Measurements from ENCODE around the gene HMCN2. TPM values are rescaled to one million over a fixed set of nuclear protein-coding genes. Genes with fewer than 3 reads are reported as not detected.

Gene HMCN2
- total and polyA plus RNA-seq, 2 of the 4 experiments (the other 2 are of a cell fraction): 0.02 TPM; not detected in 1

DNA sequence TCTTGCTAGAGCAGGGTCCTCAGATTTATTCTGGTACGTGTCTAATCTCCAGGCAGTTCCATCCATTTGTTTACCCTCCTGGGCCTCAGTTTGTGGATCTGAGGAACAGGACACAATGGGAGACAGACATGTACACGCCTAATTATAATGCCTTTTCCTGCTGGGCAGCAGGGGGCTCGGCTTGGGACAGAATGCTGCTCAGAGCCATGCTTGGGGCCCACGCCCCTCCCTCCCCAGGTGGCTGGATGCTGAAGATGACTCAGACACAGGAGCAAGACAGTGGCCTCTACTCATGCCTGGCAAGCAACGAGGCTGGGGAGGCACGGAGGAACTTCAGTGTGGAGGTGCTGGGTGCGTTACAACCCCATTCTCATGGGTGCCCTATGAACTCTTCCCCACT lies 106.5 kb downstream of the HMCN2 start:
- ATAC-seq (ENCODE audit: low read depth): no peak

More for the DNA sequence above, 106.5 kb downstream of the HMCN2 start:
- peak overlapping the region; percentile 39 for H2AFZ ChIP-seq (replicated peaks; ENCODE audit: low read length, poor library complexity)
- H2BK5ac ChIP-seq (ENCODE audit: low read depth, low read length, poor library complexity, severe bottlenecking): no peak overlapping the region
- 74% methylated on average over 4 of the region's 7 CpGs; no CpG with 5 or more reads in 1 of the 2 experiments for WGBS, 2 experiments (ENCODE audit: extremely low coverage in 2 of 2, insufficient read length in 1 of 2)
- POLR2A ChIA-PET (ENCODE audit: unreplicated experiment): no interaction called here
- no peak overlapping the region for H4K5ac ChIP-seq (ENCODE audit: low read depth, low read length)
- CTCF ChIA-PET: no interaction called here
- in situ Hi-C loops (cut with MboI; ENCODE audit: low sequenced_read_pairs): no loop called here
- no peaks in the 10 kb centered on the region for H3K36me3 ChIP-seq (ENCODE audit: control insufficient read depth, insufficient read depth, low read length)
- no peak overlapping the region for H3K4me3 ChIP-seq (ENCODE audit: insufficient read depth, low read depth, low read length)
- no TSS peak for BruUV-seq (replicated peaks)
- H2BK15ac ChIP-seq (ENCODE audit: low read depth, low read length): no peak overlapping the region
- H3K9ac ChIP-seq (ENCODE audit: low read depth, low read length): no peak overlapping the region
- no peak overlapping the region for H2BK120ac ChIP-seq (ENCODE audit: low read depth, low read length)
- H4K8ac ChIP-seq (ENCODE audit: low read depth in 2 of 2, low read length in 2 of 2): no peak overlapping the region
- peaks cover 46% of the 10 kb centered on the region for H3K27me3 ChIP-seq (ENCODE audit: control insufficient read depth, insufficient read depth, low read length)
- no peaks in the 10 kb centered on the region for H4K20me1 ChIP-seq (ENCODE audit: insufficient read depth, low read length)
- no peak overlapping the region for H3K4me2 ChIP-seq (ENCODE audit: low read depth, low read length)
- H3K9me3 ChIP-seq (ENCODE audit: control insufficient read depth, insufficient read depth, low read length): no peaks in the 10 kb centered on the region
- TF ChIP-seq CEBPB (IDR thresholded peaks at IDR 0.05; ENCODE audit: low read depth, low read length): no peak
- TF ChIP-seq NFE2L2 (IDR thresholded peaks at IDR 0.05; ENCODE audit: low read depth, low read length): no peak
- no peak for TF ChIP-seq CHD1 (IDR thresholded peaks at IDR 0.05; ENCODE audit: low read depth, low read length)
- TF ChIP-seq RAD21 (IDR thresholded peaks at IDR 0.05; ENCODE audit: low read length): no peak
- no peak for TF ChIP-seq POLR2A (IDR thresholded peaks at IDR 0.05; ENCODE audit: low read depth, low read length)
- TF ChIP-seq RFX5 (IDR thresholded peaks at IDR 0.05; ENCODE audit: low read depth, low read length): no peak
- no peak for TF ChIP-seq MAZ (IDR thresholded peaks at IDR 0.05; ENCODE audit: borderline replicate concordance, low read depth, low read length)
- TF ChIP-seq RCOR1 (IDR thresholded peaks at IDR 0.05; ENCODE audit: insufficient replicate concordance, low read length): no peak
- TF ChIP-seq MAFK (IDR thresholded peaks at IDR 0.05; ENCODE audit: low read depth, low read length): no peak
- TF ChIP-seq BHLHE40 (IDR thresholded peaks at IDR 0.05; ENCODE audit: low read depth, low read length): no peak
- TF ChIP-seq, protein P1, sequence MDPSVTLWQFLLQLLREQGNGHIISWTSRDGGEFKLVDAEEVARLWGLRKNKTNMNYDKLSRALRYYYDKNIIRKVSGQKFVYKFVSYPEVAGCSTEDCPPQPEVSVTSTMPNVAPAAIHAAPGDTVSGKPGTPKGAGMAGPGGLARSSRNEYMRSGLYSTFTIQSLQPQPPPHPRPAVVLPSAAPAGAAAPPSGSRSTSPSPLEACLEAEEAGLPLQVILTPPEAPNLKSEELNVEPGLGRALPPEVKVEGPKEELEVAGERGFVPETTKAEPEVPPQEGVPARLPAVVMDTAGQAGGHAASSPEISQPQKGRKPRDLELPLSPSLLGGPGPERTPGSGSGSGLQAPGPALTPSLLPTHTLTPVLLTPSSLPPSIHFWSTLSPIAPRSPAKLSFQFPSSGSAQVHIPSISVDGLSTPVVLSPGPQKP (IDR thresholded peaks at IDR 0.05; ENCODE audit: borderline replicate concordance, low read depth, low read length): no peak
- H2BK20ac ChIP-seq (ENCODE audit: low read depth, low read length): no peak overlapping the region
- no peak overlapping the region for H4K91ac ChIP-seq (ENCODE audit: insufficient read depth, low read depth, low read length)
- H3K56ac ChIP-seq (ENCODE audit: extremely low read depth, insufficient read depth, low read length): no peak overlapping the region
- intact Hi-C loops (cut with micrococcal nuclease): no loop called here
- H3K79me1 ChIP-seq (ENCODE audit: low read depth in 1 of 2, low read length in 2 of 2): no peaks in the 10 kb centered on the region
- no peak overlapping the region for H3K27ac ChIP-seq (ENCODE audit: insufficient read depth, low read length)
- peak overlapping the region; percentile 65 for H2AK9ac ChIP-seq (replicated peaks; ENCODE audit: low read depth, low read length, poor library complexity)
- no peaks in the 10 kb centered on the region for H3K9me1 ChIP-seq (ENCODE audit: insufficient read depth, low read length)
- H3K18ac ChIP-seq (ENCODE audit: low read depth, low read length): no peak overlapping the region
- no peak for DNase-seq
- H3K4ac ChIP-seq (ENCODE audit: low read depth, low read length): no peak overlapping the region
- no peak overlapping the region for H3K14ac ChIP-seq (replicated peaks; ENCODE audit: low read depth, low read length)
- no peak overlapping the region for H3K23ac ChIP-seq (ENCODE audit: low read depth, low read length)
- H3K4me1 ChIP-seq (ENCODE audit: control insufficient read depth, insufficient read depth, low read length): no peaks in the 10 kb centered on the region
- dilution Hi-C loops (cut with HindIII; ENCODE audit: low sequenced_read_pairs, unreplicated experiment): no loop called here
- no peak overlapping the region for H2AK5ac ChIP-seq (ENCODE audit: low read depth, low read length)
